GM21390 (cell line): ENCODE measurements around the gene FOXJ3.

Experiments used
- ATAC-seq: cut with Tn5 transposase; IDR thresholded peaks from one replicate; pipeline ENCODE4 v1.9.1; 2021; ENCODE audit not compliant: unreplicated experiment

Gene FOXJ3

GRCh38 chr1:42334240-42335049 is 590 bp downstream of the FOXJ3 start:
- peak; percentile 41 for ATAC-seq

GRCh38 chr1:42333662-42334239 is 1.3 kb downstream of the FOXJ3 start:
- no peak for ATAC-seq

DNA sequence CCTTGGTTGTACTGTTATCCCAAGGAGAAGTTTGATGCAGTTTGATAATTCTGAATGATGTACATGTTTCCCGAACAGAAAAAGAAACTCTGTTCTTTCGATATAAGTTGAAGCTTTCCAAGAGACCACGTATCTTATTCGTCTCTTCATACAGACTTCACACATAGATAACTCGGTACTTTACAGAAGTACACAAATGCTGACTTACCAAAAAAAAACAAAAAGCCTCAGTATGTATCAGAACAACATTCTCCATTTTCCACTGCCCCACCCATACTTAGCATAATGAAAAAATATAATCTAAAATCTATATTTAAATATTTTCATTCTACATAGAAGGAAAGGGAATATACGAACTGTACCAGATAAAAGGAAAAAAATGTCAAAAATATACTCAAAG is 2.2 kb downstream of the FOXJ3 start:
- ATAC-seq = no peak

GRCh38 chr1:42330215-42330614 is 4.8 kb downstream of the FOXJ3 start:
- ATAC-seq = no peak

GRCh38 chr1:42328916-42329496 is 6.0 kb downstream of the FOXJ3 start:
- ATAC-seq = no peak

- ATAC-seq = no peak
These were observed 6.9 kb downstream of the FOXJ3 start for GRCh38 chr1:42328047-42328625.

DNA sequence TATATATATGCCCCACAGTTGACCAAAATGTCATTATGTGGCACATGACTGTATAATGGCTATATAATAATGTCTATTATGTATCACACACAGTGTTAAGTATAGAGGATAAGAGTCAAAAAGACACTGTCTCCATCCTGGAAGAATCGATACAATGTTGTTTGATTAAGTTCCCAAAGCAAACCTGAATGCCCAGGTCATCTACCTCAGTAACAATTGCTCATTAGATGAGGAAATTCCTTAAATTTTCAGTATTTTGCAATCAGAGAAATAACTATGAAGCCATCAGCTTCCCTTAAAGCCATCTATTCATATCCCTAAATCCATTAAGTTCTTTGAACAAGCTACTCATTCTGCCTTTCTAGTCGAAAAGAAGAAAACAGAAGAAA is 10.0 kb downstream of the FOXJ3 start:
- no peak for ATAC-seq

DNA sequence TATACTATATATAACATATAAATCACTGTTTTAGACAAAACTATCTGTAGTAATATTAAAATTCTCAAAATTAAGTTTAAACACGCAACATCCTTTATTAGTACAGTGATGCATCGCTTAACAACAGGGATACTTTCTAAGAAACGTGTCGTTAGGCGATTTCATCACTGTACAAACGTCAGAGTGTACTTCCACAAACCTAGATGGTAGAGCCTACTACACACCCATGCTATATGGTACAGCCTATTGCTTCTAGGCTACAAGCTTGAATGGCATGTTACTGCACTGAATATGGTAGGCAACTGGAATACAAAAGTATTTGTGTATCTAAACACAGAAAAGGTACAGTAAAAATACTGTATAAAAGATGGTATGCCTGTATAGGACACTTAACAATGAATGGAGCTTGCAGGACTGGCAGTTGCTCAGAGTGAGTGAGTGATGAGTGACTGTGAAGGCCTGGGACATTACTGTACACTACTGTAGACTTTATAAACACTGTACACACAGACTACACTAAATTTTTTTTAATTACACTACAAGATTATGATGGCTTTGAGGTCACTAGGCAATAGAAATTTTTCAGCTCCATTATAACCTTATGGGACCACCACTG is 10.5 kb downstream of the FOXJ3 start:
- no peak for ATAC-seq

GRCh38 chr1:42323551-42323950 is 11.5 kb downstream of the FOXJ3 start:
- no peak for ATAC-seq

DNA sequence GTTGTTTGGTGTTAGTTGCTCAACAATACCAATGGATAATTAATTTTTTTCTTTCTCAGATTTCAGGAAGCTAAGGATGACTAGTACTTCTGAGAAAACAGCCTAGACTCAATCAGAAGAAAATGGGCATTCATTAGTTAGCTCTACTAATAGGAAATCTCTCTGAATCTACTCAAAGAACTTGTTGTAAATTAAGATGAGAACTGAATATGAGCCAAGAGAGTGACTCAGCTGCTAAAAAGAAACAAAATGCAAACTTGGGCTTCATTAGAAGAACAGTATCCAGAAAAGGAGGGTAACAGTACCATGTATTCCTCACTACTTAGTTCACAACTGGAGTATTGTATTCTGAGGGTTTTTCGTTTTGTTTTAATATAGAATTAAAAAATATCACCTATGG is 12.5 kb downstream of the FOXJ3 start:
- ATAC-seq = no peak

DNA sequence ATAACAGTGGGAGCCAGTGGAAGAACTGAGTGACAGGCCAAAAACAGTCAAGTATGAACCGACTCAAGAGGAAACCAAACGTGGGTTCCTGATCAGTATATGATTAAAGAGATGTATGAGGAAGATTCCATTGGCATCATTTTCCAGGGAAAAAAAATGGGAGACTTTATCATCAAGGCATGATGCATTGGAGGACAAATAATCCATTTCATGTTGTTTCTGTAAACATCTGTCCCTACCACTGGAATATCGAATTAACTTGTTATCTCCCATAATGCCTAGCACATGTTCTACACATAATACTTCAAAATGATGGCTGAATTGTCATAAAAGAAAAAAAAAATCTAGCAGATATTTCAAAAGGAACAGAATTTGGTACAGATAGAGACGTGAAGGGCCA is 13.3 kb downstream of the FOXJ3 start:
- ATAC-seq = no peak

- ATAC-seq = no peak
These were observed 14.3 kb downstream of the FOXJ3 start for GRCh38 chr1:42320708-42321107.

GRCh38 chr1:42319871-42320484 is 15.1 kb downstream of the FOXJ3 start:
- ATAC-seq = no peak

GRCh38 chr1:42319128-42319851 is 15.7 kb downstream of the FOXJ3 start:
- no peak for ATAC-seq

DNA sequence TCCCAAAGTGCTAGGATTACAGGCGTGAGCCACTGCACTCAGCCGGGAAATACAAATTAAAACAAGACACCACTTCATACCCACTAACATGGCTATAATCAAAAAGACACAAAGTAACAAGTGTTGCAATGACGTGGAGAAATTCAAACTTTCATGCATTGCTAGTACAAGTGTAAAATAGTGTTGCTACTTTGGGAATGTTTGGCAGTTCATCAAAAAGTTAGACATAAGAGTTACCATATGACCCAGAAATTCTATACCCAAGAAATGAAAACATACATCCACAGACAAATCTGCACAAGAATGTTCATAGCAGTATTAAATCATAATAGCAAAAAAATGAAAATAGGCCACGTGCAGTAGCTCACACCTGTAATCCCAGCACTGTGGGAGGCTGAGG is 16.4 kb downstream of the FOXJ3 start:
- no peak for ATAC-seq

DNA sequence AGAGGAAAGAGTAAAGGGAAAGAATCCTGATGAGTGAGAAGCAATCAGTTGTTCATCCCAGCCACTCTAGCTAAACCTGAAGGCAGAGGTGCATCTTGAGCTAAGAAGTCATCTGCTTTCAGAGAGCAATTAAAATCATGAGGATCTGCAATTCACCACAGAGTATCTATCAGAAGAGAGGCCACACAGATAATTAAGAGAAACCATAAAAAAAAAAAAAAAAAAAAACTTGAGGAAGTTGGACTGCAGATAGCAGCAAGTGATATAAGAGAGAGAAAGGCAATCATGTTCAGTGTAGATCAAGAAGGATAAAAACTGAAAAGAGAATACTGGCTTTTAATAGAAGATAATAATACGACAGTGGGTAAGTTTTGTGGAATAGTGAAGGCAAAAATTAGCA is 17.7 kb downstream of the FOXJ3 start:
- no peak for ATAC-seq

DNA sequence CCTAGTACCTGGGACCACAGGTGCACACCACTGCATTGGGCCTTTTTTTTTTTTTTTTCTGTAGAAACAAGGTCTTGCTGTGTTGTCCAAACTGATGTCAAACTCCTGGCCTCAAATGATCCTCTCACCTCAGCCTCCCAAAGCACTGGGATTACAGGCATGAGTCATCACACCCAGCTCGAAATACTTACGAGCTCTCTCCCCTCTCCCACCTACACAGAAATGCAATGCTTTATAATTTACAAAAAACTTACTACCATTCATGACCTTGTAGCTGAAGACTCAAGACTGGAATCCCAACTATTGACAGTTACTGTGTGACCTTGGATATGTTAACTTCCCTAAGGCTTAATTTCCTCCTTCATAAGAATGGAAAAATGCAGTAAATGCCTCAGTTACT is 18.7 kb downstream of the FOXJ3 start:
- ATAC-seq = no peak

GRCh38 chr1:42315500-42315899 is 19.5 kb downstream of the FOXJ3 start:
- ATAC-seq = no peak

- ATAC-seq = no peak
These were observed 21.1 kb downstream of the FOXJ3 start for GRCh38 chr1:42313970-42314369.

DNA sequence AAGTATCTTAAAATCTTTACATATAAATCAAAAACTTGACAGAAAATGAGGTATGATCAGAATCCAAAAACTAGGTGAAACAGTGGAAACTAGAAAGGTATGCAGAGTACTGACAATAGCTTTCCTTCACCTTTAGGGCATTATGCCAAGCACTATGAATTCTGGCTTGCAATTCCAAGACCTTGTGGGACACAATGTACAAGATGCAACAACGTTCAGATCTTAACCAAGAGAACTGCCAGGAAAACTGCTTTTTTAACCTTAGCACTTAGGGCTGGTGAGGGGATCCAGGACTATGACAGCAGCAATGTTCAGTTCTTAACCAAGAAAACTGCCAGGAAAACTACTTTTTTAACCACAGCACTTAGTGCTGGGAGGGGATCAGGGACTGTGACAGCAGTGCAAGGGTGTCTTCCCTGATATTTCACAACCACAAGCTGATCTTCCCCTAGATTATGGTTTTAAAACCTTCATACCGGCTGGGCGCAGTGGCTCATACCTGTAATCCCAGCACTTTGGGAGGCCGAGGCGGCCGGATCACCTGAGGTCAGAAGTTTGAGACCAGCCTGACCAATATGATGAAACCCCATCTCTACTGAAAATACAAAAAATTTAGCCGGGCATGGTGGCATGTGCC is 22.3 kb downstream of the FOXJ3 start:
- no peak for ATAC-seq
